Upper lobe of left lung (tissue), 4 donors: Measurements from ENCODE around the gene NAP1L1.

ENCODE experiments used
- CTCF ChIP-seq, 6 experiments: fragments of 450-650 bp in 4 of 6; fragments of 200-600 bp in 2 of 6; sonication (generic) in 2 of 6; IDR thresholded peaks; one replicate each; pipeline ENCODE4 v1.5.1; 2016 to 2019; ENCODE audit warnings: antibody characterized with exemption in 6 of 6
- EP300 ChIP-seq, 4 donors: sonication (generic); formaldehyde crosslinking; IDR thresholded peaks; one replicate each; pipeline ENCODE4 v1.5.1; 2017; ENCODE audit warnings: antibody characterized with exemption in 4 of 4, control low read depth in 2 of 4
- POLR2A ChIP-seq, 4 donors: fragments of 450-650 bp; IDR thresholded peaks; one replicate each; pipeline ENCODE4 v1.5.1; 2016 to 2017; ENCODE audit warnings: antibody characterized with exemption in 4 of 4, mild to moderate bottlenecking in 2 of 4
- POLR2AphosphoS5 ChIP-seq, 2 donors: sonication (generic); formaldehyde crosslinking; IDR thresholded peaks; one replicate each; pipeline ENCODE4 v1.5.1; 2017; ENCODE audit warnings: antibody characterized with exemption in 2 of 2

DNA sequence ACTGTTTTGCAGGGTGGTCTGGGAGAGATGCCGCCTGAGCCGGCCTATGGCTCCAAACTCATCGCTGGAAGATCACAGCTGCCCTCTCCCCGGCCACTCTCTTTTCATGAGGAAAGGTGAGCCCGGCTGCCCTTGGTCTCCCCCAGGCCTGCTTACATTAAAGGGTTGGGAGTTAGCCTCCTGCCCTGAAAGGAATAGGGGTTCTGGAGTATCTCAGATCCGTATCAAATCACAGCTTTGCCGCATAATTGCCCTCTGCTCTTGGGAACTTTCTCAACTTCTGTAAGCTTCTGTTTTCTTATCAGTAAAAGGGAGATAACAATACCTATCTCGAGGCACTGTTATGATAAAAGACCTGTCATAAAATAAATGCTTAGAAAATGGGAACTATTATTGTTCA is 70.5 kb downstream of the NAP1L1 start:
- no peak for TF ChIP-seq CTCF (IDR thresholded peaks at IDR 0.05)
- TF ChIP-seq EP300 (IDR thresholded peaks at IDR 0.05): no peak
- no peak for TF ChIP-seq POLR2A (IDR thresholded peaks at IDR 0.05)
- no peak for TF ChIP-seq POLR2AphosphoS5 (IDR thresholded peaks at IDR 0.05)
